HG03575 (cell line): ENCODE measurements around the gene GNAQ.
"Not testable (repeated sequence)": the region's sequence is repeated elsewhere in the genome, so short reads cannot be mapped to it uniquely, and the experiment has no call there.

ENCODE experiments used
- ATAC-seq: cut with Tn5 transposase; IDR thresholded peaks from one replicate; pipeline ENCODE4 v1.9.1; 2021; ENCODE audit not compliant: unreplicated experiment, insufficient number of reproducible peaks, low FRiP score; ENCODE audit errors: extremely low read depth

Gene GNAQ

GRCh38 chr9:78031444-78031892 is at the start of gene GNAQ:
Gene GNAQ, minus strand, starts transcription at chr9:78031811. Its CDS starts 576 bp downstream, at chr9:78031235.
- ATAC-seq: no peak

- ATAC-seq: no peak
These were observed 43.0 kb upstream of the GNAQ start for GRCh38 chr9:78074385-78075291.

- ATAC-seq: no peak
These were observed 42.1 kb upstream of the GNAQ start for GRCh38 chr9:78073722-78074121.

- no peak for ATAC-seq
These were observed 41.1 kb upstream of the GNAQ start for GRCh38 chr9:78072586-78073199.

GRCh38 chr9:78070521-78070920 is 38.9 kb upstream of the GNAQ start:
- ATAC-seq: no peak

- ATAC-seq: no peak
These were observed 32.5 kb upstream of the GNAQ start for GRCh38 chr9:78064075-78064474.

- no peak for ATAC-seq
These were observed 31.1 kb upstream of the GNAQ start for GRCh38 chr9:78062710-78063109.

GRCh38 chr9:78054218-78054617 is 22.6 kb upstream of the GNAQ start:
- ATAC-seq: not testable (repeated sequence)

GRCh38 chr9:78053627-78054026 is 22.0 kb upstream of the GNAQ start:
- no peak for ATAC-seq

GRCh38 chr9:78050421-78050820 is 18.8 kb upstream of the GNAQ start:
- no peak for ATAC-seq

- ATAC-seq: no peak
These were observed 17.9 kb upstream of the GNAQ start for GRCh38 chr9:78049484-78049883.

- no peak for ATAC-seq
These were observed 15.5 kb upstream of the GNAQ start for GRCh38 chr9:78047106-78047505.

- no peak for ATAC-seq
These were observed 14.5 kb upstream of the GNAQ start for GRCh38 chr9:78046112-78046511.

- no peak for ATAC-seq
These were observed 13.3 kb upstream of the GNAQ start for GRCh38 chr9:78044886-78045285.

GRCh38 chr9:78044189-78044588 is 12.6 kb upstream of the GNAQ start:
- ATAC-seq: no peak

- ATAC-seq: no peak
These were observed 10.4 kb upstream of the GNAQ start for GRCh38 chr9:78041971-78042370.

- ATAC-seq: no peak
These were observed 9.1 kb upstream of the GNAQ start for GRCh38 chr9:78040726-78041125.

- ATAC-seq: no peak
These were observed 7.1 kb upstream of the GNAQ start for GRCh38 chr9:78038620-78039300.

GRCh38 chr9:78035383-78035993 is 3.9 kb upstream of the GNAQ start:
- no peak for ATAC-seq
